Measurements from ENCODE around the gene TUT4.

DNA sequence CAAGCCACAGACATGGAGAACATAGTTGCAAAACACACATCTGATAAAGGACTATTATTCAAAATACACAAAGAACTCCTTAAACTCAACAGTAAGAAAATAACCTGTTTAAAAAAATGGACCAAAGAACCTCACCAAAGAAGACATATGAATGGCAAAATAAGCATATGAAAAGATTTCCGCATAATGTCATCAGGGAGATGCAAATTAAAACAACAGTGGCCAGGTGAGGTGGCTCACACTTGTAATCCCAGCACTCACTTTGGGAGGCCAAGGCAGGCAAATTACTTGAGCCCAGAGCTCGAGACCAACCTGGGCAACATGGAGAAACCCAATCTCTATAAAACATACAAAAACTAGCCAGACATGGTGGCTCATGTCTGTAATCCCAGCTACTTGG is 98.1 kb downstream of the TUT4 start:
- no peak for TF ChIP-seq CTCF (IDR thresholded peaks at IDR 0.05; ENCODE audit: insufficient read depth, low read length, poor library complexity, severe bottlenecking)
- no peak for TF ChIP-seq EZH2phosphoT487 (conservative IDR thresholded peaks at IDR 0.05; ENCODE audit: low read length)

All from SU-DHL-6 (cell line).